Central memory CD8-positive, alpha-beta T cell (primary cell): Measurements from ENCODE around the gene SGCD.

Experiments
- ATAC-seq: fragments of 150-1000 bp; cut with Tn5 transposase; replicated peaks from 2 replicates; pipeline ENCODE4 v1.10.0; 2022; ENCODE audit warnings: mild to moderate bottlenecking, moderate FRiP score, moderate number of reproducible peaks; ENCODE audit not compliant: poor library complexity, severe bottlenecking; ENCODE audit errors: extremely low read depth
- DNase-seq, 2 donors: peaks; one replicate each; pipeline ENCODE4 v3.0.0; 2021; ENCODE audit warnings: low spot score in 2 of 2
- H3K27ac Mint-ChIP-seq: one replicate; pipeline ENCODE4 v1.8.0; 2022; ENCODE audit warnings: low read depth, mild to moderate bottlenecking, moderate library complexity, mixed read lengths
- H3K27me3 Mint-ChIP-seq: one replicate; pipeline ENCODE4 v1.8.0; 2022; ENCODE audit warnings: mixed read lengths
- H3K36me3 Mint-ChIP-seq: one replicate; pipeline ENCODE4 v1.8.0; 2022; ENCODE audit warnings: mild to moderate bottlenecking, moderate library complexity, mixed read lengths; ENCODE audit not compliant: insufficient read depth
- H3K4me1 Mint-ChIP-seq: one replicate; pipeline ENCODE4 v1.8.0; 2022; ENCODE audit warnings: mixed read lengths
- H3K4me3 Mint-ChIP-seq: one replicate; pipeline ENCODE4 v1.8.0; 2022; ENCODE audit warnings: mild to moderate bottlenecking, moderate library complexity, mixed read lengths
- H3K9me3 Mint-ChIP-seq: one replicate; pipeline ENCODE4 v1.8.0; 2022; ENCODE audit warnings: mixed read lengths

Gene SGCD

DNA sequence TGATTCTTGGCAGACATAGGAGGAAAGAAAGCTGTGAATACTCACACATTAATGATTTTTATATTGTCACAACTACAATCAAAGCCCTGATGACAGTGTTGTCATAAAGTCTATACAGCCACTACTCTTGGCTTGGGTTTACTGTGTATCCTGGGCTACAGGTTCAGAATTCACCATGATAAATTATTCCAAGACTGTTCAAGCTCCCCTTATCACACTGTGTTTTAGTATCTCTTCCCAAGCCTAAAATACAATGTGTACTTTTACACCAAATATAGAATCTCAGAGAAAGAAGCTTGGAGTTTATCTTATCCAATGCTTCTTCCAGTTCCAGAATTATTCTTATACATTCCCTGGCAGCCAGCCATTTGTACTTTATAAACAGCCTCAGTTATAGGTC is 395.4 kb downstream of the SGCD start:
- Mint-ChIP-seq H3K9me3 (no peaks in the 10 kb centered on the region), H3K4me3 (no peak overlapping the region)
- ATAC-seq = no peak

DNA sequence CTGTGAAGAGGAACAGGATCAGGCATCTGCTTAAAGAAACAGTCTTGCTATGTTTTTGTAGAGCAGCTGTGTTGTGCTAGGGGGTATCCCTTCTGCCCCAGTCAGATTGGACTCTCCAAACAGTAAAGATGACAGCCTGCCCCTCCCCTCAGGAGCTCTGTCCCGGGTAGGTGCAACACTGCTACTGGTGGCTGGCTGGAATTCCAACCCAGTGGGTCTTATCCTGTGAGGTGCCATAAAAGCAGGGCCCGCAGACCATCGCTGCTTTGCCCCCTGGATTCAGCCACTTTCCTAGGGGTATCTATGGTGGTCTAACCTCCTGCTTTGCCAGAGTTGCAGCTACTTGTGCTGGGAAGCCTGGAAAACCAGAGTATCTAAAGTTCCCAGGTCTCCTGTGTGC is 408.5 kb downstream of the SGCD start:
- H3K4me1 Mint-ChIP-seq = no peaks in the 10 kb centered on the region

More for the DNA sequence above, 395.4 kb downstream of the SGCD start:
- no peak for DNase-seq
- Mint-ChIP-seq H3K27me3 (peaks cover 17% of the 10 kb centered on the region), H3K36me3 (no peaks in the 10 kb centered on the region), H3K27ac (no peak overlapping the region), H3K4me1 (no peaks in the 10 kb centered on the region)

DNA sequence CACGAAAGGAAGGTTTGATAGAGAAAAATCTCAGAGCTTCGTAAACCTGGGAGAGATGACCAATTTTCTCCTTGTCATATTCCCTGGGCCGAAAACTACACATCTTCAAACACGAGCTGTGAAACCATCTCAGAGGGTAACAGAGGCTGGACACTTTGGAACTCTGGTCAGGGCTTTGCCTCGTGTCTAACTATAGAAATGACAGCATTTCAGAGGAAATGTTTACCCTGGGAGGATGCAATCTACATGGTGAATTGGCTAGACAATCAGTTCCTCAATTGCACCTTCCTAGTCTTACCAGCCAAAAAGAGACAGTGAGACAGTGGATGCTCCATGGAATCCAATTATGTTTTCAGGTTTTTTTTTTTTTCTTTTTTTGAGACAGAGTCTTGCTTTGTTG is 414.6 kb downstream of the SGCD start:
- H3K4me3 Mint-ChIP-seq = no peak overlapping the region
- H3K36me3 Mint-ChIP-seq = no peaks in the 10 kb centered on the region
- DNase-seq = no peak
- no peak overlapping the region for H3K27ac Mint-ChIP-seq
- no peaks in the 10 kb centered on the region for H3K4me1 Mint-ChIP-seq
- H3K9me3 Mint-ChIP-seq = no peaks in the 10 kb centered on the region
- H3K27me3 Mint-ChIP-seq = peaks cover 47% of the 10 kb centered on the region
- no peak for ATAC-seq

More for the DNA sequence above, 408.5 kb downstream of the SGCD start:
- DNase-seq (no peak), ATAC-seq (no peak)
- Mint-ChIP-seq H3K27me3 (peaks cover 49% of the 10 kb centered on the region), H3K9me3 (no peaks in the 10 kb centered on the region), H3K36me3 (no peaks in the 10 kb centered on the region), H3K27ac (no peak overlapping the region), H3K4me3 (no peak overlapping the region)

DNA sequence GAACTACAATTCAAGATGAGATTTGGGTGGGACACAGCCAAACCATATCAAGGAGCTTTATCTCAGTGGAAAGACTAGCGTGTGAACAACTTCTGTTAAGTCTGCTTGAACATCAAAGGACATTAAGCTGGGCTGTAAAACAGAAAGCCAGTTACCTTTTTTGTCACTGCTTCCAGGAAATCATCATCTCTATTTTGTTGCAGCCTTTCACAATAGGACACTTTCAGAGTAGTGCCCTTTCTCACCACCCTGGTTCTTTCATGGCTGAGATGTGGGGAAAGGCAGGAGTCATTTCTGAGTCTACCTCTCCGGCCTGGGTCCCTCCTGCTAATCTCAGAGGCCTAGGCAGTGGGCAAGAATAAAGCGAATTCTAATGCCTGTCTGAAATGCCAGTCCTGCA is 426.9 kb downstream of the SGCD start:
- DNase-seq (no peak), ATAC-seq (no peak)
- no peak overlapping the region for H3K27ac Mint-ChIP-seq
- H3K9me3 Mint-ChIP-seq = no peaks in the 10 kb centered on the region
- H3K36me3 Mint-ChIP-seq = no peaks in the 10 kb centered on the region
- H3K27me3 Mint-ChIP-seq = no peaks in the 10 kb centered on the region
- peaks cover 6% of the 10 kb centered on the region for H3K4me1 Mint-ChIP-seq
- H3K4me3 Mint-ChIP-seq = no peak overlapping the region

DNA sequence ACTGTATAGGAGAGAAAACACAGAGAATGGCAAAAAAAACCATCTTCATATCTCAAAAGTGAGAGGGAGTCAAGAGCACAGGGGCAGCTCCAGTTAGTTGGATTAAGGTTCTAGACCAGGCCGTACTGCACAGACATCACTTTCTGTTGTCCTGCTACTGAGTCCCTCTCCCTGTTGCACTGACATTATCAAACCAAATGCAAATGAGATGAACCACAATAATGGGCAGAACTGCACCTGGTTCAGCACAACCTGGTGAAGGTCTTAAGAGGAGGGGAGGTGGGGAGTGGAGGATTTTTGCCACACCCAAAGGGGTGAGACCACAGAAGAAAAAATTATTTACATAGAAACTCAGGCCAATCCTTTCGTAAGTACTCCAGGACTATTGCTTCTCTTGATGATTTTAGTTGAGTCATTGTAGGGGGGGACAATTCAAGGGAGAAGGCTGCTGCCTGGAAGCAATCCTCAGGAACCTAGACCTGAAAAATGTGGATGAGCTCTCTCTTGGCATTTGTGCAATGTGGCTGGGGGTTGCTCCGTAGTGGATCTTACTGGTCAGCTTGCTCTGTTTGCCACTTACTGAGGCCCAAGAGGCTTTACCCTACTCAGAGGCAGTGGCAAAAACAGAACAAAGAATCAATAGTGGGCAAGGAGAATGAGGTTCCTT is 428.6 kb downstream of the SGCD start:
- Mint-ChIP-seq H3K4me3 (no peak overlapping the region), H3K36me3 (peaks cover 2% of the 10 kb centered on the region), H3K9me3 (no peaks in the 10 kb centered on the region), H3K4me1 (peaks cover 6% of the 10 kb centered on the region), H3K27me3 (no peaks in the 10 kb centered on the region), H3K27ac (no peak overlapping the region)
- no peak for DNase-seq
- ATAC-seq = no peak

DNA sequence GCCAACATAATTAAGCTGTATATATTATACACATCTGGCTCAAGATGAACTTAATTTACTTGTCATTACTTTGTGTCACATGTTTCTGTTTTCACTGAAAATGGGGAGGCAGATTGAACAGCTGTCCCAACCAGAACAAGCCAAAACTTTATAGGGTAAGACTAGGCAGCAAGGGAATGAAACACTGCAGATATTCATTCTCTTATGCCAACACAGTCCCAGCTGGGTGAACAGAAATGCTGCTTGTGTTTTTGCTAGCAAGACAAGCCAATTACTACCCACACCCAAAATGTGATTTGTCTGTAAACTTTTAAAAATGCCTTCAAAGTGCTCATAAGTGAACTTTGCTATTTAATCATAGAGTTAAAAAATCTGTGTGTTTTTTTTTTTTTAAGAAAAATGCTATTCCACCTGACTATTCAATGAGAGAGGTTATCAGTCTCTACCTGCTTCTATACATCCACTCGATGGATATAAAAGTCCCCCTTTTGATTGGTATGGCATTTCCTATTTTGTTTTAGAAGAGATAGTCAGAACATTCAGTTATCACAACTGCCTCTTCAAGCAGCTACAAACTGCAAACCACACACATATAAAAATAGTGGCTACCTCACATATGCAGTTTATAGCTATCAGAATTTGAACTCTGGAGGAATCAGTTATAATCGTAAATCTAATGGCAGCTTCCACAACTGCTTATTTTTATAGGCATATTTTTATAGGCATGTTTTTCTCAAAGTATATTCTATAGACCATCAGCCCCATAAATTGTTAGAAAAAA is 431.2 kb downstream of the SGCD start:
- Mint-ChIP-seq H3K4me1 (peaks cover 4% of the 10 kb centered on the region), H3K27me3 (peaks cover 9% of the 10 kb centered on the region), H3K27ac (no peak overlapping the region), H3K36me3 (peaks cover 2% of the 10 kb centered on the region), H3K9me3 (no peaks in the 10 kb centered on the region), H3K4me3 (no peak overlapping the region)
- no peak for ATAC-seq
- DNase-seq = no peak

GRCh38 chr5:156759156-156759555 is 432.2 kb downstream of the SGCD start:
- H3K36me3 Mint-ChIP-seq = peaks cover 2% of the 10 kb centered on the region
- no peak for ATAC-seq
- no peak for DNase-seq
- H3K9me3 Mint-ChIP-seq = no peaks in the 10 kb centered on the region
- no peaks in the 10 kb centered on the region for H3K4me1 Mint-ChIP-seq
- no peak overlapping the region for H3K27ac Mint-ChIP-seq
- H3K4me3 Mint-ChIP-seq = no peak overlapping the region
- H3K27me3 Mint-ChIP-seq = peaks cover 9% of the 10 kb centered on the region

DNA sequence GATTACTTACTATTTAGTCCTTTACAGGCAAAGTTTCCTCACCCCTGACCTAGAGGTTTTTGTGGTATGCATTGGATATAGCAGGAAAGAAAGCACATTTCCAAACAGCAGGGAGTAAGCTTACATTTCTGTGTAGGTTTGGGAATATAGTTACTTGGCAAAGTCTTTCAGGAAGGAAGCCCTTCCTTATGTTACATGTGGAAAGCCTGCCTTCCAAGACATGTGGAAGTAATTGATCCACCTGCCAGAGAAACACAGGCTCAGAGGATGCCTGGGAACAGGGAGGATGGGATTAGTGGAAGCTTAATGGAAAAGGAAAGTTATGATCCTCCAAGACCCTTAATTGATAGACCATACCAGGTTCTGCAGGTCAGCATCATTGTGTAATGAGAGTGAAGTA is 435.8 kb downstream of the SGCD start:
- Mint-ChIP-seq H3K4me1 (no peaks in the 10 kb centered on the region), H3K4me3 (no peak overlapping the region), H3K27ac (no peak overlapping the region), H3K36me3 (peaks cover 4% of the 10 kb centered on the region), H3K27me3 (peaks cover 24% of the 10 kb centered on the region), H3K9me3 (no peaks in the 10 kb centered on the region)
- ATAC-seq = no peak
- DNase-seq = no peak

GRCh38 chr5:156764176-156764971 is 437.4 kb downstream of the SGCD start:
- Mint-ChIP-seq H3K27me3 (peaks cover 30% of the 10 kb centered on the region), H3K4me1 (no peaks in the 10 kb centered on the region), H3K27ac (no peak overlapping the region), H3K36me3 (peaks cover 4% of the 10 kb centered on the region), H3K9me3 (no peaks in the 10 kb centered on the region), H3K4me3 (no peak overlapping the region)
- ATAC-seq = no peak
- no peak for DNase-seq

DNA sequence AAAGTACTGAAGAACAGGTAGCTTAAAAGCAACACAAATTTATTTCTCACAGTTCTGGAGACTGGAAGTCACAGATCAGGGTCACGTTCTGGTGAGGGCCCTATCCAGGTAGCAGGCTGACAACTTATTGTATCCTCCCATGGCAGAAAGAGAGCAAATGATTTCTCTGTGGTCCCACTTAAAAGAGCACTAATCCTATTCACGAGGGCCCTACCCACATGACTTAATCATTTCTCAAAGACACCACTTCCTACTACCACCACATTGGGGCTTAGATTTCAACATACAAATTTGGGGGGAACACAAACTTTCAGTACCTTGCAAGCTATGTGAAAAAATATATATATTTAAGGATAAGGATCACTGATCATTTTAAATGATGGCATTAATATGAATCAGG is 447.3 kb downstream of the SGCD start:
- no peak for ATAC-seq

GRCh38 chr5:156778139-156778706 is 451.3 kb downstream of the SGCD start:
- ATAC-seq (no peak), DNase-seq (no peak)
- Mint-ChIP-seq H3K4me1 (no peaks in the 10 kb centered on the region), H3K27ac (no peak overlapping the region), H3K9me3 (no peaks in the 10 kb centered on the region), H3K36me3 (no peaks in the 10 kb centered on the region), H3K27me3 (peaks cover 40% of the 10 kb centered on the region), H3K4me3 (no peak overlapping the region)

More for the DNA sequence above, 447.3 kb downstream of the SGCD start:
- DNase-seq = no peak
- Mint-ChIP-seq H3K27me3 (peaks cover 26% of the 10 kb centered on the region), H3K36me3 (no peaks in the 10 kb centered on the region), H3K4me3 (no peak overlapping the region), H3K4me1 (no peaks in the 10 kb centered on the region), H3K9me3 (no peaks in the 10 kb centered on the region), H3K27ac (no peak overlapping the region)

GRCh38 chr5:156778752-156779151 is 451.8 kb downstream of the SGCD start:
- Mint-ChIP-seq H3K36me3 (peaks cover 3% of the 10 kb centered on the region), H3K27ac (no peak overlapping the region), H3K9me3 (peaks cover under 1% of the 10 kb centered on the region), H3K4me3 (no peak overlapping the region), H3K4me1 (no peaks in the 10 kb centered on the region), H3K27me3 (peaks cover 45% of the 10 kb centered on the region)
- DNase-seq (no peak), ATAC-seq (no peak)
